Upper lobe of left lung (tissue), 4 donors: Measurements from ENCODE around the gene CTAGE9.

Experiments used
- CTCF ChIP-seq, 6 experiments: fragments of 450-650 bp in 4 of 6; fragments of 200-600 bp in 2 of 6; sonication (generic) in 2 of 6; IDR thresholded peaks; one replicate each; pipeline ENCODE4 v1.5.1; 2016 to 2019; ENCODE audit warnings: antibody characterized with exemption in 6 of 6
- EP300 ChIP-seq, 4 donors: sonication (generic); formaldehyde crosslinking; IDR thresholded peaks; one replicate each; pipeline ENCODE4 v1.5.1; 2017; ENCODE audit warnings: antibody characterized with exemption in 4 of 4, control low read depth in 2 of 4
- POLR2A ChIP-seq, 4 donors: fragments of 450-650 bp; IDR thresholded peaks; one replicate each; pipeline ENCODE4 v1.5.1; 2016 to 2017; ENCODE audit warnings: antibody characterized with exemption in 4 of 4, mild to moderate bottlenecking in 2 of 4
- POLR2AphosphoS5 ChIP-seq, 2 donors: sonication (generic); formaldehyde crosslinking; IDR thresholded peaks; one replicate each; pipeline ENCODE4 v1.5.1; 2017; ENCODE audit warnings: antibody characterized with exemption in 2 of 2

GRCh38 chr6:131673184-131673583 is 37.6 kb downstream of the CTAGE9 start:
- TF ChIP-seq POLR2A (IDR thresholded peaks at IDR 0.05) (no peak), EP300 (IDR thresholded peaks at IDR 0.05) (no peak), CTCF (IDR thresholded peaks at IDR 0.05) (no peak), POLR2AphosphoS5 (IDR thresholded peaks at IDR 0.05) (no peak)
